Neural cell (in vitro differentiated cells): ENCODE results near the gene TPD52L2.

ENCODE experiments used
- CTCF ChIP-seq: fragments of 450-650 bp; IDR thresholded peaks from 2 replicates; pipeline ENCODE4 v1.5.1; 2014; ENCODE audit warnings: antibody characterized with exemption, mild to moderate bottlenecking, moderate library complexity; ENCODE audit not compliant: poor library complexity, severe bottlenecking
- EP300 ChIP-seq: fragments of 450-650 bp; conservative IDR thresholded peaks from 2 replicates; pipeline ENCODE4 v1.6.1; 2014; ENCODE audit warnings: antibody characterized with exemption, mild to moderate bottlenecking, moderate library complexity; ENCODE audit not compliant: poor library complexity, severe bottlenecking
- EZH2 ChIP-seq: fragments of 200-600, 300-800 bp; shearing (Covaris generic), sonication (generic); IDR thresholded peaks from 2 replicates; pipeline ENCODE4 v1.6.1; 2014; ENCODE audit warnings: antibody characterized with exemption, low read length, borderline replicate concordance, mild to moderate bottlenecking; ENCODE audit not compliant: insufficient read depth, poor library complexity, severe bottlenecking
- POLR2AphosphoS5 ChIP-seq: IDR thresholded peaks from 2 replicates; pipeline ENCODE4 v1.6.1; 2012
- REST ChIP-seq: IDR thresholded peaks from 2 replicates; pipeline ENCODE4 v1.6.1; 2012; ENCODE audit warnings: borderline replicate concordance
- SMC3 ChIP-seq: fragments of 450-650 bp; conservative IDR thresholded peaks from 2 replicates; pipeline ENCODE4 v1.6.1; 2014; ENCODE audit warnings: antibody characterized with exemption, mild to moderate bottlenecking, moderate library complexity; ENCODE audit not compliant: poor library complexity
- TAF1 ChIP-seq: IDR thresholded peaks from 2 replicates; pipeline ENCODE4 v1.6.1; 2012; ENCODE audit warnings: low read depth

GRCh38 chr20:63860325-63861051, 4.6 kb upstream of the TPD52L2 start:
- TF ChIP-seq CTCF (no peak), REST (no peak), EZH2 (no peak), EP300 (no peak), SMC3 (no peak), POLR2AphosphoS5 (no peak), TAF1 (no peak)
